NCI-H82 (cell line): ENCODE data around the gene CLIC3.

Experiments used
- DNase-seq: peaks from one replicate; lab custom pipeline; 2025; lab: John Stamatoyannopoulos, UW

Gene CLIC3

GRCh38 chr9:137000177-137000930 lies 4.0 kb upstream of the CLIC3 start:
- no peak for DNase-seq

GRCh38 chr9:136997830-136998234 lies 1.5 kb upstream of the CLIC3 start:
- peak; percentile 30 for DNase-seq

- DNase-seq: no peak
Observed at GRCh38 chr9:136997371-136997770, 1.0 kb upstream of the CLIC3 start.

GRCh38 chr9:136995772-136996311 lies 526 bp downstream of the CLIC3 start:
- DNase-seq: no peak

GRCh38 chr9:136995362-136995761 lies 1.0 kb downstream of the CLIC3 start:
- DNase-seq: no peak

GRCh38 chr9:136994888-136995230 lies 1.5 kb downstream of the CLIC3 start:
- no peak for DNase-seq

- DNase-seq: no peak
Observed at GRCh38 chr9:136994180-136994887, 2.0 kb downstream of the CLIC3 start.

- no peak for DNase-seq
Observed at GRCh38 chr9:136992819-136993369, 3.5 kb downstream of the CLIC3 start.

GRCh38 chr9:136991993-136992818 lies 4.2 kb downstream of the CLIC3 start, which contains the start of gene PAXX:
Gene PAXX, plus strand, starts transcription at chr9:136992422. Its CDS starts 22 bp downstream, at chr9:136992444.
- peak; percentile 94 for DNase-seq

GRCh38 chr9:136990242-136990911 lies 6.0 kb downstream of the CLIC3 start:
- no peak for DNase-seq

- DNase-seq: no peak
Observed at GRCh38 chr9:136988872-136989271, 7.5 kb downstream of the CLIC3 start.

- no peak for DNase-seq
Observed at GRCh38 chr9:136985853-136986252, 10.5 kb downstream of the CLIC3 start.

GRCh38 chr9:136985027-136985602 lies 11.3 kb downstream of the CLIC3 start:
- DNase-seq: no peak

GRCh38 chr9:136984464-136985026 lies 11.8 kb downstream of the CLIC3 start:
- DNase-seq: no peak

GRCh38 chr9:136983656-136984314 lies 12.6 kb downstream of the CLIC3 start:
- no peak for DNase-seq

- no peak for DNase-seq
Observed at GRCh38 chr9:136983167-136983566, 13.2 kb downstream of the CLIC3 start.

GRCh38 chr9:136982232-136983051 lies 13.9 kb downstream of the CLIC3 start, which contains the start of gene LCNL1:
Gene LCNL1, plus strand, starts transcription at chr9:136982993. Its CDS starts 594 bp downstream, at chr9:136983587.
- DNase-seq: no peak

- DNase-seq: no peak
Observed at GRCh38 chr9:136981588-136982231, 14.7 kb downstream of the CLIC3 start.
